B cell (primary cell): Measurements from ENCODE around the gene CBX7. TPM values are rescaled to one million over a fixed set of nuclear protein-coding genes. Genes with fewer than 3 reads are reported as not detected.

ENCODE experiments used
- ATAC-seq: fragments of 200-7000 bp; cut with Tn5 transposase; one replicate; pipeline ENCODE4 v1.10.0; 2021; ENCODE audit warnings: low read depth, mild to moderate bottlenecking, moderate number of reproducible peaks, moderate library complexity
- CTCF ChIA-PET: fragments of 350-600 bp; sonication (Branson Sonifier 250); formaldehyde crosslinking; loops from one replicate; lab custom pipeline; 2021; ENCODE audit warnings: antibody characterized with exemption, inconsistent platforms; lab: Charles Lee
- POLR2A ChIA-PET: fragments of 350-600 bp; sonication (Branson Sonifier 250); formaldehyde crosslinking; loops from one replicate; lab custom pipeline; 2021; ENCODE audit warnings: antibody characterized with exemption; lab: Charles Lee
- DNase-seq: peaks from one replicate; pipeline ENCODE4 v3.0.0; 2013
- H2AFZ ChIP-seq: 2 replicates; pipeline ENCODE4 v1.6.1; 2012; ENCODE audit warnings: mild to moderate bottlenecking, low read depth, low read length; ENCODE audit not compliant: insufficient read depth, poor library complexity, severe bottlenecking
- H3K27ac ChIP-seq, 2 donors: 1 replicate in 1 of 2; 2 replicates in 1 of 2; pipeline ENCODE4 v1.5.1; 2012 to 2013; ENCODE audit warnings: low read length in 2 of 2, mild to moderate bottlenecking in 2 of 2, moderate library complexity in 1 of 2
- H3K27me3 ChIP-seq, 4 experiments: fragments of 200-600 bp in 1 of 4; sonication (generic) in 1 of 4; replicated peaks in 1 of 4; 1 replicate in 2 of 4; 2 replicates in 2 of 4; pipeline versions ENCODE4 v1.6.1 to v1.7.0; 2013 to 2016; ENCODE audit warnings: low read length in 3 of 4, mild to moderate bottlenecking in 2 of 4, mixed read lengths in 1 of 4, moderate library complexity in 1 of 4; ENCODE audit not compliant: insufficient read depth in 4 of 4, control insufficient read depth in 3 of 4; ENCODE audit errors: control extremely low read depth in 1 of 4
- H3K36me3 ChIP-seq, 2 experiments: replicated peaks in 1 of 2; 1 replicate in 1 of 2; 2 replicates in 1 of 2; pipeline versions ENCODE4 v1.6.1 to v1.7.1; 2013; ENCODE audit warnings: low read length in 1 of 2; ENCODE audit not compliant: insufficient read depth in 2 of 2, control insufficient read depth in 1 of 2; ENCODE audit errors: control extremely low read depth in 1 of 2, extremely low read depth in 1 of 2
- H3K4me1 ChIP-seq, 2 donors: fragments of 200-600 bp in 1 of 2; sonication (generic) in 1 of 2; 1 replicate in 1 of 2; 2 replicates in 1 of 2; pipeline versions ENCODE4 v1.5.1 to v1.6.1; 2013 to 2017; ENCODE audit warnings: low read length in 2 of 2; ENCODE audit not compliant: control insufficient read depth in 2 of 2, insufficient read depth in 2 of 2
- H3K4me2 ChIP-seq: replicated peaks from 2 replicates; pipeline ENCODE3; 2012; ENCODE audit warnings: mild to moderate bottlenecking, low read depth, low read length; ENCODE audit not compliant: poor library complexity, severe bottlenecking
- H3K4me3 ChIP-seq, 5 experiments: fragments of 200-600 bp in 1 of 5; sonication (generic) in 1 of 5; 1 replicate in 3 of 5; 2 replicates in 2 of 5; pipeline versions ENCODE4 v1.5.1 to v1.7.0; 2011 to 2016; ENCODE audit warnings: low read length in 4 of 5, mild to moderate bottlenecking in 4 of 5, low read depth in 2 of 5, control low read depth in 1 of 5, moderate library complexity in 1 of 5; ENCODE audit not compliant: insufficient read depth in 1 of 5; ENCODE audit errors: control extremely low read depth in 1 of 5, extremely low read depth in 1 of 5
- H3K79me2 ChIP-seq: fragments of 200-600 bp; sonication (generic); one replicate; pipeline ENCODE4 v1.6.0; 2016; ENCODE audit warnings: low read length; ENCODE audit not compliant: control insufficient read depth, insufficient read depth
- H3K9ac ChIP-seq: fragments of 200-600 bp; sonication (generic); 2 replicates; pipeline ENCODE4 v1.6.1; 2017; ENCODE audit warnings: mild to moderate bottlenecking, low read length, moderate library complexity
- H3K9me3 ChIP-seq, 3 donors: one replicate each; pipeline versions ENCODE4 v1.6.1 to v1.7.1; 2013; ENCODE audit warnings: low read length in 2 of 3; ENCODE audit not compliant: control insufficient read depth in 2 of 3, insufficient read depth in 1 of 3; ENCODE audit errors: control extremely low read depth in 1 of 3
- H4K20me1 ChIP-seq: 2 replicates; pipeline ENCODE4 v1.6.0; 2012; ENCODE audit warnings: mild to moderate bottlenecking, low read length; ENCODE audit not compliant: insufficient read depth, control insufficient read depth, poor library complexity, severe bottlenecking
- H3K27ac Mint-ChIP-seq: one replicate; pipeline ENCODE4 v1.8.0; 2021; ENCODE audit warnings: mixed read lengths
- H3K27me3 Mint-ChIP-seq: one replicate; pipeline ENCODE4 v1.8.0; 2021; ENCODE audit warnings: mixed read lengths
- H3K4me1 Mint-ChIP-seq: one replicate; pipeline ENCODE4 v1.8.0; 2021; ENCODE audit warnings: mixed read lengths
- H3K4me3 Mint-ChIP-seq: one replicate; pipeline ENCODE4 v1.8.0; 2021; ENCODE audit warnings: mixed read lengths
- H3K9me3 Mint-ChIP-seq: one replicate; pipeline ENCODE4 v1.8.0; 2022; ENCODE audit warnings: mixed read lengths; ENCODE audit not compliant: insufficient read depth
- CTCF ChIP-seq: fragments of 200-600 bp; IDR thresholded peaks from one replicate; pipeline ENCODE4 v1.8.0; 2022; ENCODE audit warnings: antibody characterized with exemption, mild to moderate bottlenecking
- EZH2 ChIP-seq: IDR thresholded peaks from 2 replicates; pipeline ENCODE4 v1.6.1; 2012; ENCODE audit warnings: borderline replicate concordance, low read depth, mild to moderate bottlenecking, moderate library complexity, low read length; ENCODE audit not compliant: insufficient read depth, poor library complexity, severe bottlenecking
- WGBS: methylation state at CpG from one replicate; pipeline ENCODE4 v1.1.5; 2013; ENCODE audit warnings: missing lambda C conversion rate; ENCODE audit not compliant: insufficient coverage; 5-methylcytosine and 5-hydroxymethylcytosine counted together
- intact Hi-C: fragments of 100-400 bp; cut with micrococcal nuclease; formaldehyde crosslinking; loops from one replicate; pipeline ENCODE4 v1.10.0; 2022
- polyA plus RNA-seq: library from polyadenylated mRNA; depleted of rRNA; stranded (reverse); fragments of >200 nt; gene quantifications from 2 replicates; pipeline ENCODE4 v1.2.3, GENCODE V29; 2012
- total RNA-seq, 2 donors: library from RNA; stranded (reverse); fragments of 120-200 nt in 1 of 2; gene quantifications; 1 replicate in 1 of 2; 2 replicates in 1 of 2; pipeline versions ENCODE4 v1.2.3 to v1.2.4, GENCODE V29; 2013 to 2022

CBX7 gene
- total and polyA plus RNA-seq, 2 donors (not counting 1 experiment from before 2014, with no cell fraction given), result 83.6 to 141 TPM

DNA sequence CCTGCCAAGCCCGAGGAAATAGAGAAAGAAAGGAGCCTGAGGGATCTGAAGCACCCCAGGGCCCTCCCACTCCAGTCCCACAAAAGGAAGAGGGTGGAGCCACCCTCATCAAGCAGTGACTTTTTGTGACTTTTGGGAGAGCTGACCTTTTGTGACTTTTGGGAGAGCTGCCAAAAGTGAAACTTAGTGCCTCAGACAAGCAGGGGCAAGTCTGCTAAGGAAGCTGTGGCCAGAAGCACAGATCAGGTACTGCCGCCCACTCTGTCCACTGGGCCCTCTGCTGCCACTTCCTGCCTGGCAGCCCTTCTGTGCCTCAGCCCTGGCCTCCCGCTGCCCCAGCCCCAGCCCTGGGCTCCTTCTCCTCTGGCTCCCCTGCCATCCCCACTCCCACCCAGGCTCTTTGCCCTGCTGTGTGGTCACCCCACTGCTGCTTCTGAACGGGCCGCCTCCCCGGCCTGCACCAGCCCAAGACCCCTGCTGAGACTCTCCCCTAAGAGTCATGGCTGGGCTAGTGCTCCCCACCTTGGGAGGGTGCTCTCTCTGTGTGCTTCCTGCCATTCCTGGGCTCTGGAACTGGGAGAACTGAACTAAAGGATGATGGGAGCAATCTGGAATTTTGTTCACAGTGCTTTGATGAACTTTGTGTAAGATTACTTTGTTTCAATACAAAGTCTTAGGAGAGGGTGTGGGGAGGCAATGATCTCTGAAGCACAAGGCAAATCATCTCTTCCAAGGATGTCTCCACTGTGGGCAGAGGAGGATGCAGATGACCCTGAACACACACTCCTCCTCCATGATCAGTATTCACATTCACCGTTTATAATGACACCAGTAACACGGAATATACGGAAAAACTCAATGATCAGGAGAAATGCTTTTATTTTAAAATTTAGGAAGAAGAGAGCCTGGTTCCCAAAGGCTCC, 55.1 kb downstream of the CBX7 start, which contains the start of gene APOBEC3H:
Gene APOBEC3H, plus strand, starts transcription at position 147 of the 923 bp plus-strand sequence. CDS start 3,035 bp downstream, outside the sequence.
- Mint-ChIP-seq H3K9me3 (no peaks in the 10 kb centered on the region), H3K4me1 (peaks cover 63% of the 10 kb centered on the region), H3K27me3 (no peaks in the 10 kb centered on the region), H3K4me3 (peak within 1 kb of the TSS; percentile 72), H3K27ac (peak within 1 kb of the TSS; percentile 98)
- no peaks in the 10 kb centered on the region for H3K9me3 ChIP-seq
- peak within 1 kb of the TSS; percentile 34 for H2AFZ ChIP-seq
- POLR2A ChIA-PET, result interaction anchor here (0.6 to 2.3 kb wide), 3 partner anchors 8 to 18 kb away, joined by 3 to 11 read pairs (median 3); no protein-coding TSS in a partner anchor
- peak within 1 kb of the TSS; percentile 35 for H3K9ac ChIP-seq
- H3K4me2 ChIP-seq, result peak within 1 kb of the TSS; percentile 75
- ATAC-seq (no peak), DNase-seq (no peak)
- no peak for TF ChIP-seq EZH2
- TF ChIP-seq CTCF, result no peak
- intact Hi-C loops, result loop anchor here (2.0 kb wide), 2 partner anchors 17 to 31 kb away; no protein-coding TSS in a partner anchor
- no peaks in the 10 kb centered on the region for H3K27me3 ChIP-seq
- peaks cover 5% of the 10 kb centered on the region for H3K79me2 ChIP-seq
- no peaks in the 10 kb centered on the region for H4K20me1 ChIP-seq
- 58% methylated on average over 5 of the region's 9 CpGs for WGBS
- H3K27ac ChIP-seq, result peak within 1 kb of the TSS; percentile 95 to 98
- H3K36me3 ChIP-seq, result no peaks in the 10 kb centered on the region
- peak within 1 kb of the TSS in 1 of 5 experiments; percentile 10 for H3K4me3 ChIP-seq
- CTCF ChIA-PET, result interaction anchor here (0.5 to 3.8 kb wide), 7 partner anchors 14 to 228 kb away, joined by 3 to 16 read pairs (median 3); no protein-coding TSS in a partner anchor
- H3K4me1 ChIP-seq, result peaks cover 59 to 60% of the 10 kb centered on the region in 2 donors
